Loucy (cell line): ENCODE results near the gene TAF3.

ENCODE experiments used
- H2AFZ ChIP-seq: fragments of 200-600 bp; sonication (generic); 2 replicates; pipeline ENCODE4 v1.6.0; 2016; ENCODE audit warnings: antibody characterized with exemption, mild to moderate bottlenecking, low read length, moderate library complexity
- H3F3A ChIP-seq: fragments of 200-600 bp; 2 replicates; pipeline ENCODE4 v1.6.0; 2016; ENCODE audit warnings: antibody characterized with exemption, low read depth, mild to moderate bottlenecking
- H3K27me3 ChIP-seq: fragments of 200-600 bp; sonication (generic); 2 replicates; pipeline ENCODE4 v1.6.1; 2014; ENCODE audit warnings: low read length, mild to moderate bottlenecking; ENCODE audit not compliant: insufficient read depth, poor library complexity, severe bottlenecking
- H3K36me3 ChIP-seq: fragments of 200-600 bp; sonication (generic); 2 replicates; pipeline ENCODE4 v1.6.1; 2016; ENCODE audit warnings: low read length; ENCODE audit not compliant: insufficient read depth
- H3K4me1 ChIP-seq: fragments of 200-600 bp; sonication (generic); 2 replicates; pipeline ENCODE4 v1.5.1; 2014; ENCODE audit warnings: low read length, mild to moderate bottlenecking; ENCODE audit not compliant: insufficient read depth, poor library complexity, severe bottlenecking
- H3K4me2 ChIP-seq: fragments of 200-600 bp; sonication (generic); 2 replicates; pipeline ENCODE4 v1.6.0; 2014; ENCODE audit warnings: antibody characterized with exemption, low read length, low read depth, mild to moderate bottlenecking; ENCODE audit not compliant: poor library complexity, severe bottlenecking
- H3K4me3 ChIP-seq: fragments of 200-600 bp; sonication (generic); 2 replicates; pipeline ENCODE4 v1.5.1; 2014; ENCODE audit warnings: low read length, mild to moderate bottlenecking, mixed read lengths; ENCODE audit not compliant: poor library complexity, severe bottlenecking
- H3K79me2 ChIP-seq: fragments of 200-600 bp; sonication (generic); 2 replicates; pipeline ENCODE4 v1.6.1; 2014; ENCODE audit warnings: low read length; ENCODE audit not compliant: insufficient read depth
- H3K9ac ChIP-seq: fragments of 200-600 bp; sonication (generic); 2 replicates; pipeline ENCODE4 v1.6.0; 2014; ENCODE audit warnings: mild to moderate bottlenecking, low read depth, low read length, moderate library complexity; ENCODE audit not compliant: poor library complexity, severe bottlenecking
- H3K9me2 ChIP-seq: fragments of 200-600 bp; sonication (generic); replicated peaks from 2 replicates; pipeline ENCODE4 v1.6.1; 2016; ENCODE audit warnings: low read depth, low read length, mixed read lengths
- H3K9me3 ChIP-seq: fragments of 200-600 bp; sonication (generic); 2 replicates; pipeline ENCODE4 v1.6.1; 2014; ENCODE audit warnings: mild to moderate bottlenecking, antibody characterized with exemption, low read length, low read depth; ENCODE audit not compliant: insufficient read depth
- H4K20me1 ChIP-seq: fragments of 200-600 bp; sonication (generic); 2 replicates; pipeline ENCODE4 v1.6.0; 2014; ENCODE audit warnings: antibody characterized with exemption, low read length, mild to moderate bottlenecking; ENCODE audit not compliant: insufficient read depth, poor library complexity, severe bottlenecking
- EZH2phosphoT487 ChIP-seq: fragments of 200-600 bp; IDR thresholded peaks from 2 replicates; pipeline ENCODE4 v1.6.1; 2018; ENCODE audit warnings: antibody characterized with exemption, mild to moderate bottlenecking, moderate library complexity, borderline replicate concordance
- TF ChIP-seq, protein P1 (sequence below): fragments of 200-600 bp; sonication (generic); conservative IDR thresholded peaks from 2 replicates; pipeline ENCODE4 v1.5.1; 2014; ENCODE audit warnings: mild to moderate bottlenecking, antibody characterized with exemption, low read length

TAF3 gene

DNA sequence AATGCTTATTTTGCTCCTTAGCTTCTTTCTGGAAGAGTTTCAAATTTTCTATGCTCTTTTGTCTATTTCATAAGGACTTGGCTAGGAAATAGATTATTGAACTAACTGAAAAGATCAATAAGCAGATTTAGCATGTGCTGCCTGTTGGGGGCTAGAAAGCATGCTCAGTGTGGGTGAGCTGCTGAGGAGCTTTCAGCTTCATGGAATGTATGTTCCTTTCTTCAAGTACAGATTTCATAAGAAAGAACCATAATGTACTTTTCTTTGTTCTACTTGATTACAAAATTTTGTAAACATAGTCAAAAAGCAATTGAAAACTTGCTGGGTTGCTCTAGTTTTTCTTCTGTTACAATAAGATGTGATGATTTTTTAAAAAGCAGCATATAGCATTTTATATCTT, 73.8 kb downstream of the TAF3 start:
- Histone ChIP-seq H3K4me2 (no peak overlapping the region), H4K20me1 (no peaks in the 10 kb centered on the region), H2AFZ (no peak overlapping the region), H3K79me2 (no peaks in the 10 kb centered on the region; the same call in 1 of the 2 replicates), H3K27me3 (no peaks in the 10 kb centered on the region), H3K9me3 (no peaks in the 10 kb centered on the region), H3K36me3 (peaks cover 8% of the 10 kb centered on the region), H3K9ac (no peak overlapping the region), H3F3A (no peaks in the 10 kb centered on the region), H3K4me1 (no peaks in the 10 kb centered on the region), H3K4me3 (no peak overlapping the region), H3K9me2 (no peaks in the 10 kb centered on the region)
- no peak for TF ChIP-seq EZH2phosphoT487
- TF ChIP-seq, protein P1, sequence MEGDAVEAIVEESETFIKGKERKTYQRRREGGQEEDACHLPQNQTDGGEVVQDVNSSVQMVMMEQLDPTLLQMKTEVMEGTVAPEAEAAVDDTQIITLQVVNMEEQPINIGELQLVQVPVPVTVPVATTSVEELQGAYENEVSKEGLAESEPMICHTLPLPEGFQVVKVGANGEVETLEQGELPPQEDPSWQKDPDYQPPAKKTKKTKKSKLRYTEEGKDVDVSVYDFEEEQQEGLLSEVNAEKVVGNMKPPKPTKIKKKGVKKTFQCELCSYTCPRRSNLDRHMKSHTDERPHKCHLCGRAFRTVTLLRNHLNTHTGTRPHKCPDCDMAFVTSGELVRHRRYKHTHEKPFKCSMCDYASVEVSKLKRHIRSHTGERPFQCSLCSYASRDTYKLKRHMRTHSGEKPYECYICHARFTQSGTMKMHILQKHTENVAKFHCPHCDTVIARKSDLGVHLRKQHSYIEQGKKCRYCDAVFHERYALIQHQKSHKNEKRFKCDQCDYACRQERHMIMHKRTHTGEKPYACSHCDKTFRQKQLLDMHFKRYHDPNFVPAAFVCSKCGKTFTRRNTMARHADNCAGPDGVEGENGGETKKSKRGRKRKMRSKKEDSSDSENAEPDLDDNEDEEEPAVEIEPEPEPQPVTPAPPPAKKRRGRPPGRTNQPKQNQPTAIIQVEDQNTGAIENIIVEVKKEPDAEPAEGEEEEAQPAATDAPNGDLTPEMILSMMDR, result no peak

DNA sequence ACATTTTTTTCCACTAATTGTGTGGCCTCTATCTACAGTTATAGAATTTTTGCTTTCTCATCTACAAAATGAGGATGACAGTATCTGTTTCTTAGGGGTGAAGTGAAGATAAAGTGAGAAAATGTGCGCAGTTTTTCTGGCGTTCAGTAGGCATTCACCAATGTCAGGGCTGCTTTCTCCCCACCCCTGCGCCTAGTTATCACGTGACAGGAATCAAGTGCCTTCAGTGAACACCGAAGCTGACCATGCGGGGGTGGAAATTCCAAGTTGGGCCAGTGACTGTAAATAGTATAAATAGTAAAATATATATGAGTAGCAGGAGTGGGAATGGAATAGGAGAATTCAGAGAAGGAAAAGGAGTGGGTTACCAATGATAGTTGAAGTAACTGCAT, 77.4 kb downstream of the TAF3 start:
- Histone ChIP-seq H3K27me3 (no peaks in the 10 kb centered on the region), H3K4me2 (no peak overlapping the region), H3K9me2 (no peaks in the 10 kb centered on the region), H3K79me2 (no peaks in the 10 kb centered on the region; the same call in 1 of the 2 replicates), H3K36me3 (peaks cover 23% of the 10 kb centered on the region), H3K9ac (no peak overlapping the region), H3K9me3 (no peaks in the 10 kb centered on the region), H3K4me1 (no peaks in the 10 kb centered on the region), H2AFZ (no peak overlapping the region), H4K20me1 (no peaks in the 10 kb centered on the region), H3F3A (no peaks in the 10 kb centered on the region), H3K4me3 (no peak overlapping the region)
- no peak for TF ChIP-seq EZH2phosphoT487
- TF ChIP-seq, protein P1, result no peak

DNA sequence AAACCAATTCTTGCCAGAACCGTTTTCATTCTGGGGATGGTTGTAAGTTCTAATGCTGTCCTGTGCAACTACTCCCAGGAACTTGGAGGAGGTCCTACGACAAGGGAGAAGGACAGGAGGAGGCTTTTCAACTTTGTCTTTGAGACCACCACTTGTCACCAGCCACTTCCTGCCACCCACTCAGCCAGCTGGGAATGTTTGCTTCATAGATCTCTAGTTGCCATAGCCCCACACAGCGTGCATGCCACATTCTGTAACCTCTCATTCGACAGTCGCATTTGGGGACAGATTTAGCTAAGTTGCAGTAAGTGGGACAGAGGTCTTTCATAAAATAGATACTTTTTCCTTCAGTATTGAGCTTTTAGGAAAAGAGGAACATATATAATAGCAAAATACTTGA, 78.0 kb downstream of the TAF3 start:
- Histone ChIP-seq H3K9ac (no peak overlapping the region), H4K20me1 (no peaks in the 10 kb centered on the region), H3K4me2 (no peak overlapping the region), H3K27me3 (no peaks in the 10 kb centered on the region), H3K36me3 (peaks cover 23% of the 10 kb centered on the region), H3F3A (no peaks in the 10 kb centered on the region), H2AFZ (no peak overlapping the region), H3K9me2 (no peaks in the 10 kb centered on the region), H3K4me3 (no peak overlapping the region), H3K4me1 (no peaks in the 10 kb centered on the region), H3K9me3 (no peaks in the 10 kb centered on the region), H3K79me2 (no peaks in the 10 kb centered on the region; the same call in 1 of the 2 replicates)
- TF ChIP-seq, protein P1, result no peak
